CD4-positive, CD25-positive, alpha-beta regulatory T cell (primary cell): ENCODE results near the gene ARPC3. TPM values are rescaled to one million over a fixed set of nuclear protein-coding genes. Genes with fewer than 3 reads are reported as not detected.
A peak's percentile ranks its signal among the peaks of the same experiment; 100 is the strongest.
"Not testable (repeated sequence)": the region's sequence is repeated elsewhere in the genome, so short reads cannot be mapped to it uniquely, and the experiment has no call there.

Source experiments
- ATAC-seq, 2 donors: fragments of 150-1000 bp; cut with Tn5 transposase; one replicate each; pipeline ENCODE4 v1.10.0; 2021; ENCODE audit warnings: low read depth in 2 of 2, moderate number of reproducible peaks in 2 of 2, moderate library complexity in 1 of 2
- DNase-seq, 3 donors: peaks; one replicate each; pipeline versions ENCODE4 v3.0.0 to v3.0.0-alpha.2; 2012 to 2022; ENCODE audit warnings: mixed read lengths in 1 of 3
- H3K27ac ChIP-seq: one replicate; pipeline ENCODE4 v1.7.0; 2013; ENCODE audit warnings: mild to moderate bottlenecking, low read length; ENCODE audit not compliant: insufficient read depth, poor library complexity, severe bottlenecking
- H3K27me3 ChIP-seq: one replicate; pipeline ENCODE4 v1.7.0; 2013; ENCODE audit warnings: low read length; ENCODE audit not compliant: control insufficient read depth, insufficient read depth
- H3K36me3 ChIP-seq: one replicate; pipeline ENCODE4 v1.7.0; 2013; ENCODE audit warnings: mild to moderate bottlenecking, low read length, moderate library complexity; ENCODE audit not compliant: control insufficient read depth, insufficient read depth
- H3K4me1 ChIP-seq: 2 replicates; pipeline ENCODE4 v1.7.0; 2013; ENCODE audit warnings: mild to moderate bottlenecking, low read length; ENCODE audit not compliant: insufficient read depth, control insufficient read depth, poor library complexity, severe bottlenecking
- H3K4me3 ChIP-seq: one replicate; pipeline ENCODE4 v1.7.0; 2013; ENCODE audit warnings: low read depth, mild to moderate bottlenecking, low read length, moderate library complexity
- H3K9me3 ChIP-seq, 2 experiments: 1 replicate in 1 of 2; 2 replicates in 1 of 2; pipeline ENCODE4 v1.7.0; 2013; ENCODE audit warnings: low read length in 2 of 2, mild to moderate bottlenecking in 1 of 2, moderate library complexity in 1 of 2; ENCODE audit not compliant: control insufficient read depth in 2 of 2
- H3K27ac Mint-ChIP-seq, 3 donors: one replicate each; pipeline ENCODE4 v1.8.0; 2020 to 2022; ENCODE audit warnings: mild to moderate bottlenecking in 3 of 3, mixed read lengths in 3 of 3, moderate library complexity in 2 of 3
- H3K27me3 Mint-ChIP-seq: one replicate; pipeline ENCODE4 v1.8.0; 2022; ENCODE audit warnings: mild to moderate bottlenecking, mixed read lengths
- H3K36me3 Mint-ChIP-seq: one replicate; pipeline ENCODE4 v1.8.0; 2020; ENCODE audit warnings: mixed read lengths
- H3K4me1 Mint-ChIP-seq, 4 donors: one replicate each; pipeline ENCODE4 v1.8.0; 2020 to 2022; ENCODE audit warnings: mixed read lengths in 4 of 4, mild to moderate bottlenecking in 1 of 4
- H3K4me3 Mint-ChIP-seq, 4 donors: one replicate each; pipeline ENCODE4 v1.8.0; 2020 to 2022; ENCODE audit warnings: mild to moderate bottlenecking in 4 of 4, mixed read lengths in 4 of 4, moderate library complexity in 3 of 4
- H3K9me3 Mint-ChIP-seq, 7 donors: one replicate each; pipeline ENCODE4 v1.8.0; 2020 to 2022; ENCODE audit warnings: mixed read lengths in 7 of 7, mild to moderate bottlenecking in 3 of 7, moderate library complexity in 2 of 7
- polyA plus RNA-seq, 4 donors: library from polyadenylated mRNA; unstranded; fragments of 300-500 nt; fragmentation: Illumina TruSeq; gene quantifications; one replicate each; pipeline ENCODE4 v1.2.3, GENCODE V29; 2021
- total RNA-seq: library from RNA; stranded (reverse); gene quantifications from one replicate; pipeline ENCODE4 v1.2.3, GENCODE V29; 2022

ARPC3 gene
- total and polyA plus RNA-seq, 5 donors from 2014 or later, result 249 to 975 (median 768) TPM

- Histone ChIP-seq H3K4me1 (peaks cover 27% of the 10 kb centered on the region), H3K36me3 (peaks cover 15% of the 10 kb centered on the region), H3K9me3 (no peaks in the 10 kb centered on the region), H3K27ac (no peak overlapping the region), H3K27me3 (no peaks in the 10 kb centered on the region), H3K4me3 (no peak overlapping the region)
- Mint-ChIP-seq H3K4me1 (peaks cover 10 to 56% (median 30%) of the 10 kb centered on the region in 4 donors), H3K36me3 (peaks cover 16% of the 10 kb centered on the region), H3K27me3 (no peaks in the 10 kb centered on the region), H3K9me3 (no peaks in the 10 kb centered on the region), H3K27ac (peak overlapping the region in 1 of 3 donors; percentile 17), H3K4me3 (peak overlapping the region in 1 of 4 donors; percentile 81)
- ATAC-seq (no peak), DNase-seq (no peak)
These were observed 14.9 kb upstream of the ARPC3 start for GRCh38 chr12:110465024-110465423.

GRCh38 chr12:110461189-110461588, 11.1 kb upstream of the ARPC3 start:
- not testable (repeated sequence) for H3K4me1 ChIP-seq, H3K9me3 ChIP-seq, ATAC-seq, H3K4me3 Mint-ChIP-seq, H3K27me3 ChIP-seq, H3K4me3 ChIP-seq, H3K27me3 Mint-ChIP-seq, DNase-seq, H3K9me3 Mint-ChIP-seq, H3K27ac ChIP-seq, H3K27ac Mint-ChIP-seq
- Mint-ChIP-seq H3K4me1 (peaks cover 5 to 25% (median 14%) of the 10 kb centered on the region in 4 donors), H3K36me3 (peaks cover 26% of the 10 kb centered on the region)
- H3K36me3 ChIP-seq, result peaks cover 28% of the 10 kb centered on the region

- Histone ChIP-seq H3K27me3 (no peaks in the 10 kb centered on the region), H3K27ac (no peak overlapping the region), H3K36me3 (peaks cover 29% of the 10 kb centered on the region), H3K4me3 (no peak overlapping the region), H3K9me3 (no peaks in the 10 kb centered on the region), H3K4me1 (no peaks in the 10 kb centered on the region)
- Mint-ChIP-seq H3K4me3 (no peak overlapping the region), H3K36me3 (peaks cover 27% of the 10 kb centered on the region), H3K9me3 (no peaks in the 10 kb centered on the region), H3K27ac (peak overlapping the region in 1 of 3 donors; percentile 51), H3K27me3 (no peaks in the 10 kb centered on the region), H3K4me1 (peaks cover 0 to 11% (median 7%) of the 10 kb centered on the region in 4 donors)
- DNase-seq, result no peak
- no peak for ATAC-seq
These were observed 8.6 kb upstream of the ARPC3 start for GRCh38 chr12:110458756-110459155.

- Mint-ChIP-seq H3K9me3 (no peaks in the 10 kb centered on the region), H3K4me1 (peaks cover 0 to 24% (median 16%) of the 10 kb centered on the region in 4 donors), H3K27me3 (no peaks in the 10 kb centered on the region), H3K4me3 (no peak overlapping the region), H3K36me3 (peaks cover 14% of the 10 kb centered on the region), H3K27ac (no peak overlapping the region)
- DNase-seq (no peak), ATAC-seq (no peak)
- Histone ChIP-seq H3K27ac (no peak overlapping the region), H3K9me3 (no peaks in the 10 kb centered on the region), H3K36me3 (peaks cover 12% of the 10 kb centered on the region), H3K4me1 (peaks cover 12% of the 10 kb centered on the region), H3K4me3 (no peak overlapping the region), H3K27me3 (no peaks in the 10 kb centered on the region)
These were observed 3.6 kb upstream of the ARPC3 start for GRCh38 chr12:110453569-110454296.

- no peak overlapping the region for H3K4me3 ChIP-seq
- no peak overlapping the region for H3K27ac ChIP-seq
- peaks cover 0 to 44% (median 29%) of the 10 kb centered on the region in 4 donors for H3K4me1 Mint-ChIP-seq
- no peaks in the 10 kb centered on the region for H3K27me3 ChIP-seq
- ATAC-seq, result no peak
- H3K27ac Mint-ChIP-seq, result peak overlapping the region; percentile 78 to 100 (median 97)
- H3K27me3 Mint-ChIP-seq, result no peaks in the 10 kb centered on the region
- H3K9me3 Mint-ChIP-seq, result no peaks in the 10 kb centered on the region
- no peaks in the 10 kb centered on the region for H3K9me3 ChIP-seq
- H3K4me1 ChIP-seq, result peaks cover 28% of the 10 kb centered on the region
- peak overlapping the region; percentile 86 to 100 (median 99) for H3K4me3 Mint-ChIP-seq
- peaks cover 20% of the 10 kb centered on the region for H3K36me3 Mint-ChIP-seq
- DNase-seq, result no peak
- H3K36me3 ChIP-seq, result peaks cover 13% of the 10 kb centered on the region
These were observed 1.1 kb upstream of the ARPC3 start for GRCh38 chr12:110451263-110451662.

- no peaks in the 10 kb centered on the region for H3K27me3 Mint-ChIP-seq
- H3K4me1 ChIP-seq, result peaks cover 28% of the 10 kb centered on the region
- no peaks in the 10 kb centered on the region for H3K9me3 Mint-ChIP-seq
- no peak overlapping the region for H3K4me3 ChIP-seq
- H3K27ac ChIP-seq, result no peak overlapping the region
- DNase-seq (no peak), ATAC-seq (no peak)
- peaks cover 8 to 40% (median 29%) of the 10 kb centered on the region in 4 donors for H3K4me1 Mint-ChIP-seq
- no peaks in the 10 kb centered on the region for H3K27me3 ChIP-seq
- H3K27ac Mint-ChIP-seq, result no peak overlapping the region
- peak overlapping the region in 1 of 4 donors; percentile 88 for H3K4me3 Mint-ChIP-seq
- no peaks in the 10 kb centered on the region for H3K9me3 ChIP-seq
- H3K36me3 Mint-ChIP-seq, result peaks cover 24% of the 10 kb centered on the region
- H3K36me3 ChIP-seq, result peaks cover 59% of the 10 kb centered on the region
These were observed 5.7 kb downstream of the ARPC3 start for GRCh38 chr12:110444455-110444854.

- H3K4me3 ChIP-seq, result no peak overlapping the region
- peaks cover 29% of the 10 kb centered on the region for H3K36me3 Mint-ChIP-seq
- H3K27ac Mint-ChIP-seq, result no peak overlapping the region
- no peak overlapping the region for H3K4me3 Mint-ChIP-seq
- no peaks in the 10 kb centered on the region for H3K27me3 ChIP-seq
- H3K27ac ChIP-seq, result no peak overlapping the region
- peaks cover 0 to 5% (median 2%) of the 10 kb centered on the region in 4 donors for H3K4me1 Mint-ChIP-seq
- peaks cover 51% of the 10 kb centered on the region for H3K36me3 ChIP-seq
- no peak for ATAC-seq
- H3K27me3 Mint-ChIP-seq, result no peaks in the 10 kb centered on the region
- H3K4me1 ChIP-seq, result peaks cover 1% of the 10 kb centered on the region
- DNase-seq, result no peak
- no peaks in the 10 kb centered on the region for H3K9me3 ChIP-seq
- H3K9me3 Mint-ChIP-seq, result no peaks in the 10 kb centered on the region
These were observed 13.9 kb downstream of the ARPC3 start for GRCh38 chr12:110436231-110436630.
